ENCODE results near the gene FHOD3. TPM values are rescaled to one million over a fixed set of nuclear protein-coding genes. Genes with fewer than 3 reads are reported as not detected.

FHOD3 gene
- total and polyA plus RNA-seq, 7 donors, result 5.4 to 98.2 (median 20.2) TPM

GRCh38 chr18:36386150-36386920 is 88.8 kb downstream of the FHOD3 start:
- H3K4me3 ChIP-seq, result no peak overlapping the region
- H3K36me3 ChIP-seq (ENCODE audit: insufficient read depth in 1 of 2, low read depth in 1 of 2), result no peaks in the 10 kb centered on the region
- ATAC-seq, result no peak
- no peak overlapping the region for H3K27ac ChIP-seq
- whole genome bisulfite sequencing, 3 donors, result 86 to 92% (median 87%) methylated on average over 10 of the region's 10 CpGs
- TF ChIP-seq, protein P1, sequence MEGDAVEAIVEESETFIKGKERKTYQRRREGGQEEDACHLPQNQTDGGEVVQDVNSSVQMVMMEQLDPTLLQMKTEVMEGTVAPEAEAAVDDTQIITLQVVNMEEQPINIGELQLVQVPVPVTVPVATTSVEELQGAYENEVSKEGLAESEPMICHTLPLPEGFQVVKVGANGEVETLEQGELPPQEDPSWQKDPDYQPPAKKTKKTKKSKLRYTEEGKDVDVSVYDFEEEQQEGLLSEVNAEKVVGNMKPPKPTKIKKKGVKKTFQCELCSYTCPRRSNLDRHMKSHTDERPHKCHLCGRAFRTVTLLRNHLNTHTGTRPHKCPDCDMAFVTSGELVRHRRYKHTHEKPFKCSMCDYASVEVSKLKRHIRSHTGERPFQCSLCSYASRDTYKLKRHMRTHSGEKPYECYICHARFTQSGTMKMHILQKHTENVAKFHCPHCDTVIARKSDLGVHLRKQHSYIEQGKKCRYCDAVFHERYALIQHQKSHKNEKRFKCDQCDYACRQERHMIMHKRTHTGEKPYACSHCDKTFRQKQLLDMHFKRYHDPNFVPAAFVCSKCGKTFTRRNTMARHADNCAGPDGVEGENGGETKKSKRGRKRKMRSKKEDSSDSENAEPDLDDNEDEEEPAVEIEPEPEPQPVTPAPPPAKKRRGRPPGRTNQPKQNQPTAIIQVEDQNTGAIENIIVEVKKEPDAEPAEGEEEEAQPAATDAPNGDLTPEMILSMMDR (IDR thresholded peaks at IDR 0.05), result no peak
- intact Hi-C loops (cut with DNase I), result no loop called here
- peaks cover 24% of the 10 kb centered on the region for H3K4me1 ChIP-seq
- no peaks in the 10 kb centered on the region for H3K27me3 ChIP-seq (ENCODE audit: insufficient read depth in 3 of 3, low read length in 2 of 3)
- no peaks in the 10 kb centered on the region for H3K9me3 ChIP-seq
- DNase-seq, result no peak

DNA sequence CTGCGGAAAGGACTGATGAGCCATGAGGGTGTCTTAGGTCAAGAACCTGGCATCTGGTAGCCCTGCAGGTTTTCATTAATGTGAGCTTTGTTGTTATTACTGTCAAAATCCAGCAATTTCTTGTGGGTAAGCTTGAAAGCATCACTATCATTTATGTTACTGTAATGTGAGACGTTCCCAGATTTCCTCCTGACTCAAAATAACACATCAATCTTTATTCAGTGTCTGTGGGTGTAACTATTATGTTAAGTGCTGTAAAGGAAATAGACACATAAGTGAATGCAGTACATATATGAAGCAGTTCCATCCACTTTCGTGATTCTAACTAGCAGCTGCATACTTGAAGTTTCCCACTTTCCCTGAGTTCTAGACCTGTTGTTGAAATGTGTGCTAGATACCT is 89.8 kb downstream of the FHOD3 start:
- ATAC-seq, result no peak
- peaks cover 31% of the 10 kb centered on the region for H3K4me1 ChIP-seq
- TF ChIP-seq, protein P1 (IDR thresholded peaks at IDR 0.05), result no peak
- no peaks in the 10 kb centered on the region for H3K27me3 ChIP-seq (ENCODE audit: insufficient read depth in 3 of 3, low read length in 2 of 3)
- WGBS, 3 donors, result 49 to 71% (median 53%) methylated on average over 3 of the region's 3 CpGs
- H3K4me3 ChIP-seq, result no peak overlapping the region
- H3K9me3 ChIP-seq, result no peaks in the 10 kb centered on the region
- no peak for DNase-seq
- no peaks in the 10 kb centered on the region for H3K36me3 ChIP-seq (ENCODE audit: insufficient read depth in 1 of 2, low read depth in 1 of 2)
- intact Hi-C loops (cut with DNase I), result no loop called here
- H3K27ac ChIP-seq, result no peak overlapping the region

- WGBS, 3 donors, result 83 to 89% (median 87%) methylated on average over 4 of the region's 4 CpGs
- no peaks in the 10 kb centered on the region for H3K36me3 ChIP-seq (ENCODE audit: insufficient read depth in 1 of 2, low read depth in 1 of 2)
- intact Hi-C loops (cut with DNase I), result no loop called here
- peaks cover 33% of the 10 kb centered on the region for H3K4me1 ChIP-seq
- DNase-seq (no peak), ATAC-seq (no peak)
- H3K27me3 ChIP-seq (ENCODE audit: insufficient read depth in 3 of 3, low read length in 2 of 3), result no peaks in the 10 kb centered on the region
- no peak overlapping the region for H3K4me3 ChIP-seq
- H3K9me3 ChIP-seq, result no peaks in the 10 kb centered on the region
- TF ChIP-seq, protein P1 (IDR thresholded peaks at IDR 0.05), result no peak
- no peak overlapping the region for H3K27ac ChIP-seq
These were observed 90.8 kb downstream of the FHOD3 start for GRCh38 chr18:36388310-36388709.

DNA sequence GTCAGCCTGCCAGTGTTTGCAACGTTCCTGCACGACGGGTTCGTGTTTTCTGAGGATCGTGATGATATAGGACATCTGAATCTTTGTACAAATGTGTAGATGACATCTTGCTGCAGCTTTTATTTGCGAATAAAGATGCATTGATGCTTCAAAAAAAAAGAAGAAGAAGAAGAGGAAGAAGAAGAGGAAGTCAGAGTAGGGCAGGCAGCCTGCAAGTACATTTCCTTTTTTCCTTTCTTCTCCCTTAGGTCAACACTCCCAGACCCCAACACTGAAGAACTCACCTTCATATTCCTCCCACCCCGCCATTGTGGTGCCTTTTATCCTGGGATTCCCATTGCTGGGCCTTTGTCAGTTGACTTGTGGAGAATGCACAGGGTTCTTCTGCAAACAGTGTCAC is 91.5 kb downstream of the FHOD3 start:
- Histone ChIP-seq H3K27me3 (ENCODE audit: insufficient read depth in 3 of 3, low read length in 2 of 3) (no peaks in the 10 kb centered on the region), H3K4me1 (peaks cover 39% of the 10 kb centered on the region), H3K4me3 (no peak overlapping the region), H3K9me3 (no peaks in the 10 kb centered on the region), H3K27ac (peak overlapping the region; percentile 87), H3K36me3 (ENCODE audit: insufficient read depth in 1 of 2, low read depth in 1 of 2) (no peaks in the 10 kb centered on the region)
- no peak for ATAC-seq
- intact Hi-C loops (cut with DNase I), result no loop called here
- TF ChIP-seq, protein P1 (IDR thresholded peaks at IDR 0.05), result no peak
- 85 to 90% (median 87%) methylated on average over 7 of the region's 7 CpGs for WGBS, 3 donors
- DNase-seq, result no peak
